ENCODE results near the gene OLR1.

- TF ChIP-seq CTCF (IDR thresholded peaks at IDR 0.05) (no peak), POLR2A (IDR thresholded peaks at IDR 0.05) (no peak)
These were observed 11.1 kb downstream of the OLR1 start for GRCh38 chr12:10160617-10161385.

Data from ovary (tissue), 3 donors.